GM21526 (cell line): ENCODE results near the gene ABHD11.
"Not testable (repeated sequence)": the region's sequence is repeated elsewhere in the genome, so short reads cannot be mapped to it uniquely, and the experiment has no call there.

ENCODE experiments used
- ATAC-seq: cut with Tn5 transposase; IDR thresholded peaks from one replicate; pipeline ENCODE4 v1.9.1; 2021; ENCODE audit warnings: moderate library complexity; ENCODE audit not compliant: unreplicated experiment, low FRiP score

The ABHD11 gene

GRCh38 chr7:73720443-73720842, 18.2 kb downstream of the ABHD11 start:
- not testable (repeated sequence) for ATAC-seq

GRCh38 chr7:73719806-73720169, 18.8 kb downstream of the ABHD11 start:
- peak; percentile 7 for ATAC-seq

- peak; percentile 52 for ATAC-seq
These were observed 19.4 kb downstream of the ABHD11 start, which contains the start of gene STX1A for GRCh38 chr7:73718905-73719805. Gene STX1A (minus strand): TSS chr7:73719669. CDS start chr7:73719631, 38 bp downstream.

GRCh38 chr7:73718438-73718881, 20.1 kb downstream of the ABHD11 start:
- no peak for ATAC-seq

GRCh38 chr7:73717991-73718405, 20.6 kb downstream of the ABHD11 start:
- ATAC-seq: no peak

GRCh38 chr7:73717025-73717807, 21.4 kb downstream of the ABHD11 start:
- ATAC-seq: no peak

GRCh38 chr7:73716318-73716890, 22.2 kb downstream of the ABHD11 start:
- no peak for ATAC-seq

GRCh38 chr7:73715648-73716317, 22.8 kb downstream of the ABHD11 start:
- ATAC-seq: no peak

GRCh38 chr7:73713319-73713718, 25.3 kb downstream of the ABHD11 start:
- ATAC-seq: not testable (repeated sequence)

GRCh38 chr7:73712773-73713172, 25.8 kb downstream of the ABHD11 start:
- no peak for ATAC-seq

GRCh38 chr7:73708961-73709549, 29.5 kb downstream of the ABHD11 start:
- ATAC-seq: no peak

GRCh38 chr7:73707045-73707631, 31.5 kb downstream of the ABHD11 start:
- no peak for ATAC-seq

- ATAC-seq: no peak
These were observed 32.2 kb downstream of the ABHD11 start for GRCh38 chr7:73706126-73707044.

- ATAC-seq: no peak
These were observed 33.1 kb downstream of the ABHD11 start for GRCh38 chr7:73705551-73705920.

GRCh38 chr7:73704640-73705550, 33.7 kb downstream of the ABHD11 start:
- ATAC-seq: no peak

- ATAC-seq: no peak
These were observed 34.6 kb downstream of the ABHD11 start for GRCh38 chr7:73703757-73704639.

- ATAC-seq: no peak
These were observed 35.4 kb downstream of the ABHD11 start for GRCh38 chr7:73703225-73703624.
